GM21381 (cell line): ENCODE measurements around the gene TMEM47.

Source experiments
- ATAC-seq: cut with Tn5 transposase; IDR thresholded peaks from one replicate; pipeline ENCODE4 v1.9.1; 2021; ENCODE audit warnings: mild to moderate bottlenecking, moderate library complexity; ENCODE audit not compliant: unreplicated experiment

TMEM47 gene

GRCh38 chrX:34586346-34586911, 70.7 kb downstream of the TMEM47 start:
- ATAC-seq, result no peak

- ATAC-seq, result no peak
Measured at GRCh38 chrX:34585561-34585960, 71.5 kb downstream of the TMEM47 start.

DNA sequence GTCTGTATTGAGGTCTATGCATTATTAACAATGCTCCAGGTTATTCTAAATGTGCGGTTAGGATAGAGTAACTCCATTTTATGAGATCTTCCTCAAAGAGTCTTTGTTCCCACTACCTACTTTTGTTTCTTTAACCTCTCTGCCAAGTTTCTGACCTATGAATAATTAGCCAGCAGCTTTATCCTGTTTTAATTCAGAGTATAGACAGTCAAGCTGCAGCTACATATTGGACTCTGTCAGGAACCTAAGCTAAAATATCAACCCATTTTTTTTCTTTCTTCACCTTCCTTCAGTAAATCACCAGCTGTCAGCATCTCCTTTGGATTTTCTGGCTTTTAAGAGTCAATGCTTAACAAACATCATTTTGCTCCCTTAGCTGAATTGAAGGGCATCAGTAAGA, 72.3 kb downstream of the TMEM47 start:
- ATAC-seq, result no peak

DNA sequence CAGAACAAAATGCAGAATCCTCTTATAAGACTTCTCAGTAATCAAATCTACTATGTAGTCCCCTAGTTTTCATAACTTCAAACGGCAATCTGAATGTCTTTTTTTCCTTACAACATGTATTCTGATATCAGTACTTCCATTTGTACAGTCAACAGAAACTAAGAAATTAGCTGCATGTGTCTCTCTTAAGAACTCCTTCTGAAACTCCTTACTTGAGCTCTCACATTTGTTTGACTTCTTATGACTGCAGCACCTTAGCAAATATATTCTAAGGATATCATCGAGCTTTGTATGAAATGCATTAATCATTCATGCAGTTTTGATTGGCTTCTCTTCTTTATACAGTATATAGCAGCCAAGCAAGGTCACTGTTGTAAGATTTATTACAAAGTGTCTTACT, 77.0 kb downstream of the TMEM47 start:
- ATAC-seq, result no peak

GRCh38 chrX:34578237-34578636, 78.8 kb downstream of the TMEM47 start:
- ATAC-seq, result no peak
